Coronary artery (tissue), 2 donors: ENCODE results near the gene COX15.
"Not testable (repeated sequence)": the region's sequence is repeated elsewhere in the genome, so short reads cannot be mapped to it uniquely, and the experiment has no call there.

Experiments used
- DNase-seq: peaks from one replicate; pipeline ENCODE4 v3.0.0-alpha.2; 2017; ENCODE audit warnings: low spot score
- H3K27ac ChIP-seq, 2 donors: fragments of 200-600 bp; sonication (generic); one replicate each; pipeline ENCODE4 v1.5.1; 2016 to 2019
- H3K4me3 ChIP-seq: fragments of 200-600 bp; sonication (generic); 2 replicates; pipeline ENCODE4 v1.5.1; 2016; ENCODE audit warnings: mild to moderate bottlenecking, moderate library complexity
- CTCF ChIP-seq: fragments of 200-600 bp; sonication (generic); IDR thresholded peaks from one replicate; pipeline ENCODE4 v1.5.1; 2019; ENCODE audit warnings: antibody characterized with exemption

The COX15 gene

GRCh38 chr10:99756159-99756558, 24.2 kb upstream of the COX15 start:
- TF ChIP-seq CTCF = no peak
- no peak overlapping the region for H3K27ac ChIP-seq
- DNase-seq = no peak
- no peak overlapping the region for H3K4me3 ChIP-seq

- no peak overlapping the region for H3K4me3 ChIP-seq
- no peak for TF ChIP-seq CTCF
- DNase-seq = no peak
- H3K27ac ChIP-seq = no peak overlapping the region
Measured at GRCh38 chr10:99754670-99755069, 22.7 kb upstream of the COX15 start.

- no peak overlapping the region for H3K4me3 ChIP-seq
- DNase-seq = no peak
- no peak overlapping the region for H3K27ac ChIP-seq
- no peak for TF ChIP-seq CTCF
Measured at GRCh38 chr10:99750641-99751040, 18.7 kb upstream of the COX15 start.

GRCh38 chr10:99748823-99749451, 17.0 kb upstream of the COX15 start:
- no peak for DNase-seq
- TF ChIP-seq CTCF = no peak
- H3K4me3 ChIP-seq = no peak overlapping the region
- no peak overlapping the region for H3K27ac ChIP-seq

- not testable (repeated sequence) for DNase-seq, H3K27ac ChIP-seq, H3K4me3 ChIP-seq
Measured at GRCh38 chr10:99746166-99746565, 14.2 kb upstream of the COX15 start.

- no peak for DNase-seq
- Histone ChIP-seq H3K4me3 (no peak overlapping the region), H3K27ac (no peak overlapping the region)
- TF ChIP-seq CTCF = no peak
Measured at GRCh38 chr10:99743841-99744240, 11.9 kb upstream of the COX15 start.

- Histone ChIP-seq H3K4me3 (no peak overlapping the region), H3K27ac (no peak overlapping the region)
- no peak for DNase-seq
- no peak for TF ChIP-seq CTCF
Measured at GRCh38 chr10:99742701-99743100, 10.8 kb upstream of the COX15 start.

- Histone ChIP-seq H3K4me3 (no peak overlapping the region), H3K27ac (no peak overlapping the region)
- TF ChIP-seq CTCF = no peak
- no peak for DNase-seq
Measured at GRCh38 chr10:99742254-99742653, 10.3 kb upstream of the COX15 start.
